Peyer's patch (tissue), 4 donors: Measurements from ENCODE around the gene PKD2. TPM values are rescaled to one million over a fixed set of nuclear protein-coding genes. Genes with fewer than 3 reads are reported as not detected.
"Not testable (repeated sequence)": the region's sequence is repeated elsewhere in the genome, so short reads cannot be mapped to it uniquely, and the experiment has no call there.

ENCODE experiments used
- DNase-seq, 3 donors: peaks; one replicate each; pipeline ENCODE4 v3.0.0-alpha.2; 2017 to 2019
- H3K27ac ChIP-seq, 4 donors: fragments of 200-600 bp; sonication (generic); one replicate each; pipeline ENCODE4 v1.5.1; 2016 to 2019
- H3K27me3 ChIP-seq, 2 donors: fragments of 200-600 bp; sonication (generic); one replicate each; pipeline ENCODE4 v1.5.1; 2019
- H3K36me3 ChIP-seq, 3 donors: fragments of 200-600 bp; sonication (generic); one replicate each; pipeline ENCODE4 v1.5.1; 2016 to 2019
- H3K4me1 ChIP-seq, 4 donors: fragments of 200-600 bp; sonication (generic); one replicate each; pipeline ENCODE4 v1.5.1; 2016 to 2019
- H3K4me3 ChIP-seq, 4 donors: fragments of 200-600 bp; sonication (generic); 1 replicate in 3 of 4; 2 replicates in 1 of 4; pipeline ENCODE4 v1.5.1; 2016 to 2019; ENCODE audit warnings: mild to moderate bottlenecking in 1 of 4
- H3K9me3 ChIP-seq, 4 donors: fragments of 200-600 bp; sonication (generic); one replicate each; pipeline ENCODE4 v1.5.1; 2016 to 2019; ENCODE audit warnings: mild to moderate bottlenecking in 1 of 4
- CTCF ChIP-seq, 6 experiments: fragments of 450-650 bp in 4 of 6; fragments of 200-600 bp in 2 of 6; sonication (generic) in 1 of 6; IDR thresholded peaks; one replicate each; pipeline ENCODE4 v1.5.1; 2017 to 2019; ENCODE audit warnings: antibody characterized with exemption in 6 of 6, mild to moderate bottlenecking in 3 of 6, moderate library complexity in 1 of 6
- POLR2A ChIP-seq, 2 donors: fragments of 450-650 bp; IDR thresholded peaks; one replicate each; pipeline ENCODE4 v1.5.1; 2017; ENCODE audit warnings: antibody characterized with exemption in 2 of 2, mild to moderate bottlenecking in 2 of 2, moderate library complexity in 2 of 2
- small RNA-seq, 2 donors: library from RNA; depleted of rRNA; stranded (forward); fragments of <200 nt; gene quantifications; one replicate each; pipeline ENCODE3, GENCODE V24; 2016
- total RNA-seq, 4 donors: library from RNA; depleted of rRNA; stranded (reverse); fragments of >200 nt; gene quantifications; one replicate each; pipeline ENCODE4 v1.1.0, GENCODE V29; 2016

The PKD2 gene
- total RNA-seq, 4 donors from 2014 or later, result 9.8 to 238 (median 23.4) TPM

- no peaks in the 10 kb centered on the region for H3K27me3 ChIP-seq
- peaks cover 0 to 6% (median 0%) of the 10 kb centered on the region in 4 donors for H3K4me1 ChIP-seq
- no peak overlapping the region for H3K27ac ChIP-seq
- no peak for TF ChIP-seq CTCF (IDR thresholded peaks at IDR 0.05)
- no peak for TF ChIP-seq POLR2A (IDR thresholded peaks at IDR 0.05)
- H3K9me3 ChIP-seq, result peaks cover 0 to 11% (median 3%) of the 10 kb centered on the region in 4 donors
- H3K4me3 ChIP-seq, result no peak overlapping the region
- no peak for DNase-seq
- peaks cover 0 to 23% (median 0%) of the 10 kb centered on the region in 3 donors for H3K36me3 ChIP-seq
Observed at GRCh38 chr4:88115587-88115986, 108.2 kb downstream of the PKD2 start.

GRCh38 chr4:88119943-88120342 is 112.5 kb downstream of the PKD2 start:
- no peak overlapping the region for H3K4me3 ChIP-seq
- peaks cover 0 to 11% (median 3%) of the 10 kb centered on the region in 4 donors for H3K9me3 ChIP-seq
- peaks cover 0 to 35% (median 0%) of the 10 kb centered on the region in 3 donors for H3K36me3 ChIP-seq
- no peak overlapping the region for H3K27ac ChIP-seq
- H3K4me1 ChIP-seq, result no peaks in the 10 kb centered on the region
- no peak for DNase-seq
- H3K27me3 ChIP-seq, result no peaks in the 10 kb centered on the region
- TF ChIP-seq CTCF (IDR thresholded peaks at IDR 0.05) (no peak), POLR2A (IDR thresholded peaks at IDR 0.05) (no peak)

GRCh38 chr4:88122260-88122659 is 114.8 kb downstream of the PKD2 start:
- not testable (repeated sequence) for H3K27me3 ChIP-seq, DNase-seq, H3K4me3 ChIP-seq, H3K27ac ChIP-seq, H3K4me1 ChIP-seq
- H3K9me3 ChIP-seq, result peaks cover 0 to 11% (median 3%) of the 10 kb centered on the region in 4 donors
- peaks cover 0 to 35% (median 0%) of the 10 kb centered on the region in 3 donors for H3K36me3 ChIP-seq

Small RNA genes within 50 kb of the gene (small RNA-seq; reads per million reads assigned to genes)
- gene RNU1-36P, result 0 reads per million in 2 donors

Other genes starting within 250 kb of the PKD2 start
- gene IBSP, start 208.1 kb upstream of the PKD2 start, total RNA-seq, result not detected
- gene MEPE, start 174.7 kb upstream of the PKD2 start, total RNA-seq, result not detected
- gene SPP1, start 31.9 kb upstream of the PKD2 start, total RNA-seq, result 10 to 100 TPM in 2 of 4 donors, 1 to 10 TPM in 1, not detected in 1; 4.3 to 31.2 (median 19.3) TPM
- 100 to 1,000 TPM in 3 of 4 donors, 10 to 100 TPM in 1; 17.3 to 272 (median 125) TPM for gene ABCG2, start 151.0 kb downstream of the PKD2 start, total RNA-seq